ENCODE measurements around the gene CTDSPL. TPM values are rescaled to one million over a fixed set of nuclear protein-coding genes. Genes with fewer than 3 reads are reported as not detected.

CTDSPL gene
- total and polyA plus RNA-seq, 2 of the 13 experiments (the other 11 are each of a cell fraction or from before 2014, with no cell fraction given): 26.1 to 142 TPM

GRCh38 chr3:37967260-37967881 is 105.7 kb downstream of the CTDSPL start (continued):
- TF ChIP-seq AFF4 (CRISPR knock-in tag; IDR thresholded peaks at IDR 0.05) (no peak), ZNF205 (CRISPR knock-in tag; IDR thresholded peaks at IDR 0.05) (peak; percentile 44; the same call in 1 of the 2 replicates), PAF1 (CRISPR knock-in tag; IDR thresholded peaks at IDR 0.05) (no peak), PRMT3 (CRISPR knock-in tag; IDR thresholded peaks at IDR 0.05; ENCODE audit: borderline replicate concordance, low read depth) (no peak), ZMYM4 (CRISPR knock-in tag; IDR thresholded peaks at IDR 0.05) (peak; percentile 74; the same call in 1 of the 2 replicates), FOXJ3 (CRISPR knock-in tag; IDR thresholded peaks at IDR 0.05; ENCODE audit: borderline replicate concordance) (no peak), MLLT10 (CRISPR knock-in tag; IDR thresholded peaks at IDR 0.05) (no peak), RCOR2 (CRISPR knock-in tag; IDR thresholded peaks at IDR 0.05) (no peak), HDAC6 (IDR thresholded peaks at IDR 0.05; ENCODE audit: low read depth, low read length) (no peak), TIGD3 (CRISPR knock-in tag; IDR thresholded peaks at IDR 0.05; ENCODE audit: borderline replicate concordance) (no peak), IKZF4 (CRISPR knock-in tag; IDR thresholded peaks at IDR 0.05; ENCODE audit: borderline replicate concordance, low read depth, not compliant biosample characterization) (no peak), ZNF281 (CRISPR knock-in tag; IDR thresholded peaks at IDR 0.05; ENCODE audit: borderline replicate concordance) (no peak), NPAS2 (CRISPR knock-in tag; IDR thresholded peaks at IDR 0.05; ENCODE audit: borderline replicate concordance) (no peak), RAD51 (IDR thresholded peaks at IDR 0.05; ENCODE audit: borderline replicate concordance) (no peak), KLF13 (CRISPR knock-in tag; IDR thresholded peaks at IDR 0.05) (no peak), KLF16 (CRISPR knock-in tag; IDR thresholded peaks at IDR 0.05) (no peak), ZBTB39 (CRISPR knock-in tag; IDR thresholded peaks at IDR 0.05) (no peak), BRF2 (CRISPR knock-in tag; IDR thresholded peaks at IDR 0.05) (no peak)

All from HepG2 (cell line).